GM11168 (cell line): ENCODE data around the gene DPYD.

ENCODE experiments used
- in situ Hi-C: fragments of 300-500 bp; cut with MboI; formaldehyde crosslinking; loops from one replicate; pipeline ENCODE4 v1.12.0; 2022; ENCODE audit warnings: low sequenced_read_pairs; ENCODE audit not compliant: unreplicated experiment

Gene DPYD

DNA sequence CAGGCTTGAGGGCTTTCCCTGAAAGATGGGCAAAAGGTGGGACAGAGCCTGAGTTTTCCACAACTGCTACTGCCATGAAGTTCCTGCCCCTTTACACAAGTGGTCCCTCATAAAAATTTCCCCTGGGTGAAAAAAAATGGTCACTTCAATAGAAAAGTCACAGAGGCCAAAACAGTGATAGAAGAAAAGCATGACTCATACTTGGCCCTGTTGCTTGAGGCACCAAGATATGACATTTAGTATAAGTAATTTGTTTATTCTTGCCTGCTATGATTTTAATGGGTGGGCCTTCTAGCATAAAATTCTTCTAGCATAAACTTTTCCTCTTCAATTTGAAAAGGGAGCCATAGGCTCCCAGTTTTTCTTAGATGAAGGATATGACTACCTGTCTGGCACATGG, 280.2 kb downstream of the DPYD start:
- in situ Hi-C loops, result no loop called here

DNA sequence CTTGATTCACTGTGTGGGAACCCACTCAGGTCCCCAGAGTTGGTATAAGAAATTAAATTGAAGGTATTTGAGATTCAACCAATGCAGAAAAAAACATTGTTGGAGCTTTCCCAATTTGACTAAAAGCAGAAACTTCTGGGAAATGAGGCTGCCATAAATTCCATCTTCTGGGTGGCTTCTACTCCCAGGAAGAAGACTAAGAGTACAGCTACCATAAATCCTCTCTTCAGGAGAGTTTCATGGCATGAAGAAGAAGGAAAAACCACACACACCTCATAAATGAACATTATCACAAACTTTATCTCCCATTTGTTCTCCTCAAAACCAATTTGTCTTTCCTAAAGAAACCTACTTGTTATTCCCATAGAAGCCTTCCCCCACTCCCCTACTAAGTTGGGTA, 283.9 kb downstream of the DPYD start:
- in situ Hi-C loops, result no loop called here

DNA sequence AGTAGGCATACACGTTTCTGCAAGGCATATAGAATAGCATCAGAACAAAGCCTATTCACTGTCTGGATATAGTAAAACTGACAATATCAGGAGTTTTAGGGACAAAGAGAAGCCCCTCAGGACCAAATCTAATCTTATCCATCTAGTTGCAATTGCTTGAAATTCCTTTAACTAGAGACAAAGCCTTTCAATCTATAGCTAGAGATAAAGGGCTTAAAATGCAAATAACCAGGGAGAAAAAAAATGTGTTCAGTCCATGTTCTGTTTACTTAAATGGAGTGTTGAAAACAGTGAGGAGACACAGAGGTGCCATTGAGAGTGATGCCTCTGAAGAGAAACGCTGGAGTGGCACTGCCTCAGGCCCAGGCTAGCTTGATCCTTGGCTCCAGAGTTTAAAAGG, 286.1 kb downstream of the DPYD start:
- in situ Hi-C loops, result no loop called here

DNA sequence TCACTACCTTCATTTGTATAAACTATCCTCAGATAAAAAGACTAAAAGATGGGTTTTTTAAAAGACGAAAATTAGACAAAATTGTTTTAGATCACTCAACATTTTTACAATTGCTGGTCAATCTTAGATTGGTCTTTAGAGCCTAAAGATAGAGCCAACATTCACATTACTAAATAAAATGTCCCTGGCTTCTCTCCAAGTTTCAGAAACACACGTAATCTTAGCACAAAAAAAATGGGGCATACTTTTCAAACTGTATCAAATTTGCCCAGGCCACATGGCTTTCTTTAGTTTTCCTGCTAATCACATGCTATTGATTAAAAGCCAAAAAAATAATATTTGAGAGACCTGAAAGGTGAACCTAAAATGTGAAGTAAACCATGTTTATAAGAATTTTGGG, 288.1 kb downstream of the DPYD start:
- in situ Hi-C loops, result no loop called here

DNA sequence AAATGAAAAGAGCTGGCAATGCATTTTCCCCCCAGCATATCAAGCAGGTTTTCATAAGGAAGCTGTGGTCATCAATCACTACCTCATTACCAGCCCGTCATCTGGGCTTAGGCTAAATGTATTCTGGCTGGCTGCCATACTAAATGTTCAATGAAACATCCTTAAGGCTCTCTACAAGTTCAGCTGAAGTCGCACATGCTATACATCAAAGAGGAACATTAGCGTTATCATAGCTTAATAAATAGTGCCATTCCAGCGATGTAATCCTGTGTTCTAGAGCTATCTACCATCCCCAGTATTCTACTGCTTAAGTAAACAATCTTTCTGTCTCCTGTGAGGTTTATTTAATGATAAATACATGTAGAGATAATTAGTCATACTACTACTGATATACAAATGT, 288.8 kb downstream of the DPYD start:
- in situ Hi-C loops, result no loop called here

DNA sequence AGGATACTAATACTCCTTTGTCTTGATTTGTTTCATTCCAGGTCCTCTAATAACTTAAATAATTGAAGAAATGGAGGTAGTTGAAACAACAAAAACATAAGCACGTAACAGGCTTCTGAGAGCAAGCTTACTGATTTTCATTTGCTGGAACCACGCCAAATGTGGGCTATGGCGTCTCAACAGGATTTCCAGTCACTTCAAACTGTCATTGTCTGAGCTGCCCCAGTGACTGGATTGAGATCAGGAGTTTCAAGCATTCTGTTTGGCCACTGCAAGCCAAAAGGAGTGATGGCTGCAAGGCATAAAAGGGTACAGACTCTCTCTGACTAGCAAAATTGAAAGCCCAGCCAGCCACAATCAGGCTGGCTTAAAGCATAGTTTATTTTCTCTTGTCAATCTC, 289.9 kb downstream of the DPYD start:
- in situ Hi-C loops, result no loop called here

DNA sequence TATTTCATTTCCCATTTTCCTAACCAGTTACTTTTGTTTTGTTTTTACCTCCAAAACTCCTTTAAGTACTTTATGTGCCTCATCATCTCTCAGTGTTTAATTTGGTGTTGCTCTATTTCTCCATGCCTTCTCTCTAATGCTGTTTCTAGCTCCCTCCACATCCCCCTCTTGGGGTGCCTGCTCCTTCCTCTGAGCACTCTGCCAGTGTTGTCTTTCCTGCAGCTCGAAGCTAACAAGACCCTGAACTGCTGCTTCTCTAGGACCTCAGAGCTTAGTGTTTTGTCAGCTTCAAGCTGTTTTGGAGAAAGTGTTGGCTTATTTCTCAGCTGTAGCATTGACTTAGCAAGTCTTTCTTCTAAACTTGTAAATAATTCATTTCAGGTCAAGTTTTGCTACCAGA, 290.6 kb downstream of the DPYD start:
- in situ Hi-C loops, result no loop called here

DNA sequence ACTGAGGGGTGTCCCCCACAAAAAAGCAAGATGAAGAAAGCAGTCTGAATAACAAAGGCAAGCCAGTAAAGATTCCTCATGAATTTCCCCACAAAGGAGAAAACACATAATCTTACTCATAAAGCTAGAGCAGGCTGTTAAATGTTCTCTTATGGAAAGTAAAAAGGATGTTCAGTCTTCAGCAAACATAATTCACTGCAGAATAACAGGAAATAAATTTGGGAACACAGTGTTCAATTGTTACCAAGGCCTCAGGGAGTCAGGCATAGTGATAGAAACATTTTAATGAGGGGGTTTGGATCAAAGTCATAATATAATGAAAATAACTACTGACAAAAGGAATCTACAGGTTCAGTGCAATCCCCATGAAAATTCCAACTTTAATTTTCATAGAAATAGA, 297.6 kb downstream of the DPYD start:
- in situ Hi-C loops, result no loop called here

DNA sequence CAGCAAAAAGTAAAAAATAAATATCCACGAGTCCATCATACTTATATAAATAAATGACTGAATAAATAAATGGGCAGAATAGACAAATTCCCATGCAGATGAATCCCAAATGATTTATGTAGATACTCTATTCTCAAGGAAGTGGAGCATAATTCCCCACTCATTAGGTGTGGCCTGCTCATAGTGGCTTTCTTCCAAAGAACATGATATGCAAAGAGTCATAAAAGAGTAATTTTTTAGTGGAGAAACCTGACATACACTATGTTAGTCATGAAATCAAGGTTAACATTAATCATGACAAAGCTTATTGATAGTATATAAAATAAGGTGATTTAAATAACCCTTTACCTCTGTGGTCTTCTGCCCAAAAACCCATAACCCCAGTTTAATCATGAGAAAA, 298.9 kb downstream of the DPYD start:
- in situ Hi-C loops, result no loop called here

DNA sequence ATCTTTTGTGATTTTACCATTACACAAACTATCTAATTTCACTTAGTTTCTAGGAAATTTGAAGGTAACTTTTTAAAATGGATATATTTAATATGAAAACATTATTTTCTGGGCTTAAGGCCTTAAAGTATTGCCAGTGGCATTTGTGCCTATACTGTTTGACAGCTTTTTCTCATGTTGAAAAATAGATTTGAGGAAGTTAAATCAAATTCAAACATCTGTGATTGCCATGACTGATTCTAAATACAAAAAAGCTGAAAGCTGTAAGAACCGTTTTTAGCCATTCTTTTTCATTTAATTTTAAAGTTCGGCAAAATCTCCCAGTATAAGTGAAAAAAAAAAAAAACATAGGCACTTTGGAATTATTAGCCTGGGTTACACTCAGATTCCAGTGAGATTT, 301.1 kb downstream of the DPYD start:
- in situ Hi-C loops, result no loop called here

DNA sequence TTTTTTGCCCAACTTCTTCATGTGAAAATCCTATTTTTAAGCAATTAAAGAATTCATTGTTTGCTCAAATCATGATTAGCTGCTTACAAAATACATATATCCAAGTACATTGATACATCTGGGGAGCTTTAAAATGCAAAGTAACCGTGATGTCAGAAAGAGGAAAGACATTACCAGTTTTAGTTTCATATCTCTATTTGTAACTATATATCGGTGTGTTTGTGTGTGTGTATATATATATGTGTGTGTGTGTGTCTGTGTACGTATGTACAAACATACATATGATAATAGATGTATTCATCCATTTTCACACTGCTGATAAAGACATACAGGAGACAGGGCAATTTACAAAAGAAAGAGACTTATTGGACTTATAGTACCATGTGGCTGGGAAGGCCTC, 310.1 kb downstream of the DPYD start:
- in situ Hi-C loops, result no loop called here

DNA sequence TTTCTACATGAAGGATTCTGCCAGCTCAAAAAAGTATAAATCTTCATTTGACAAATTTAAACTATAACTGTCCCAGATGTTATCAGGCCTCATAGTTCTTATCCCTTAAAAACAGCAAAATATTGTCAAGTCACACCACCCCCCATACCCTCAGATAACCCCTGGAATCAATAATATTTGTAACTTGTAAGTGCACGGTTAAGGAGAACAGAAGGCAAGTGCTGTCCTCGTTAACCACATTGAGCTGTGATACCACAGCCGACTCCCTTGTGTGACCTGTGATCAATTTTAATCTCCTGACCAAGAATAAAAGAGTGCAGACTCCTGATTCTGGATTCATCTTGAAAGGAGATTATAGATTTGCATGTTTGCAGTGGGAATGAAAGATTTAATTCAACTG, 310.7 kb downstream of the DPYD start:
- in situ Hi-C loops, result no loop called here

DNA sequence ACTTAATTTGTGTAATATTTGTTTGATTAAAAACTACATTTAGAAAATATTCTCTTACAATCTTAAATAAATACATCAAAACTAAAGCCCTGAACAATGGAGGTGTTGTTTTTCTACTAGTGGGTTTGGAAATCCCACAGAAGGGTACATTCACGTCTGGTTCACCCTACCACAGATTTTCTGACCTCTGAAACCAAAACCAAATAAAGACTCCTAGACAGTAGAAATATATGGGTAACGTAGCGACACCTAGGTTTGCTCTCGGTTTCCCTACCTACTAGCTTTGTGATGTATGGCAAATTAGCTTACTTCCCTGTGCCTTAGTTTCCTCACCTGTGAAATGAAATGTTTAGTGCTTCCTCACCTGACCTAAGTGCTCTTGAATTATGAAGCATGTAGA, 312.6 kb downstream of the DPYD start:
- in situ Hi-C loops, result no loop called here

DNA sequence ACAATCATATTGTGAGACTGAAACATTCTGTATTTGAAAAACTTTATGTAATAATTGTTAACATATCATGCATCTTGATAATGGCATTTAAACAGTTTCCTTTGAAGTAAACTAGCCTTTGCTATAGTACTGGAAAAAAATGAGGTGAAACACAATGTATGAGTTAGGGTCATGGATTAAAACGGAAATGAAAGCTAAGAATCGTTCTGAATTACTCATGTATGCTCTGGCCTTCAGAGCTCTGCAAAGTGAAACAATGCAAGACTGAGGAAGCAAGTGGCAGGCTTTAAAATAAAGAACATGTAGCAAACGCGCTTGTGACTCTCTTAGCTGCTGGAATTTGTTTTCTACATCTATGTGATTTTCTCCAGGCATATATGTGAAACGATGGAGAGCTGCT, 317.1 kb downstream of the DPYD start:
- in situ Hi-C loops, result no loop called here

DNA sequence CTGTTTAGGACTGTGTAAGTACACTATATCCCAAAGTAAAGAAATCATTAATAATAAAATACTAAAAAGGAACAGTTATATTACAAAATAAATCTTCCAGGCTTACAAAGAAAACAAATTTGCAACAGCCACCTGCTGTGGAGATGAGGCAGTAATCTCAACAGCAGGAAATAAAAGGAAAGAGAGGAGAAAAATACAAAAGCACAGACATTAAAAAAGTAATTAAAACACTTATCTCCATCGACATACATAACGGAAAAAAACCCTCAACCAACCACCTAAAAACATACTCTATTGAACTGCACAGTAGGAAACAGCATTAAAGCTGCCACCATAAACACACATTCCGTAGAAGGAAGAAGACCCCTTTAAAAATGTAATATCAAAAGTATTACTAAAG, 317.6 kb downstream of the DPYD start:
- in situ Hi-C loops, result no loop called here

DNA sequence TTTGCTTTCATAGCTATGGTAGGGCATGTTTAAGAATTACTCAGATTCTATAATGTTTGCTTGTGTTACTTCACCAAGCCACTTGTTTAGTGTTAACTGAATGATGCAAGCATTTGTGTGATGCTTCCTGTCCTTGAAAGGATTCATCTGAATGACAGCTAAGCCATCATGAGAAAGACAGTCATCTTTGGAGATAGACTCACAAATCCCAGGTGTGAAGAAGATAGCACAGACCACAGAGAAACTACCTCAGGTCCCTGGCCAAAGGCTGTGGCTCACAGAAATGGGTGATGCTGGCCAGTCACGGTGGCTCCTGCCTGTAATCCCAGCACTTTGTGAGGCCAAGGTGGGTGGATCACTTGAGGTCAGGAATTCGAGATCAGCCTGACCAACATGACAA, 321.4 kb downstream of the DPYD start:
- in situ Hi-C loops, result no loop called here

DNA sequence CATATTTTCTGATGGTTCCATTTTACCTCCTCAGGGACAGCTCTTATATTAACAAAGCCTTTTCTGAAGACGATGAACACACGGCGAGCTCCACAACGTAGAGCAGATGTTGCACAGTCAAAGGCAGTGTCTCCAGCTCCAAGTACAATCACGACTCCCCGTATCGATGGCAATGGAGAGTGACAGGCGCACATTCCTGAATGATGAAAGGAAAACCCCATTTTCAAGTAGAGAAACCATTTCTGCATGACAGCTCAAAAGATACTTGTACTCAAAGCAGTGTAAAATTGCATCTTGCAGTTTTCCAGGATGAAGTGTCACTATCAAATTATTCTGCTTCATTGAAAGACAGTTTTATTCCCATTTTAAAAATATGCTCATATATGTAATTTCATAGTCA, 327.6 kb downstream of the DPYD start:
- in situ Hi-C loops, result no loop called here

DNA sequence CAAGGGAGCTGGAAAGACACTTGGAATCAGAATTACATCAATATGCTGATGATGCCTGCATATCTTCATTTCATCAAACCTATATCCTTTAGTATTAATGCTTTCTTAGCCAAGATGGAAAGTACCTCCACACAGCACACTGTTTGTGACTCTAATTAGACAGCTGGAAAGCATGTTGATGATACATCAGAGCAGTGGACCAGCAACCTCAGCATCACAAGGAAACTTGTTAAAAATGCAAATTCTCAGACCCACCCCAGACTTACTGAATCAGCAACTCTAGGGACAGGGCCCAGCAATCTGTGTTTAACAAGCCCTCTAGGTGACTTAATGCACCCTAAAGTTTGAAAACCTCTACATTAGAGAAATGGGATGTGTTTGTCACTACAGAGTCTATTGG, 332.1 kb downstream of the DPYD start:
- in situ Hi-C loops, result no loop called here

DNA sequence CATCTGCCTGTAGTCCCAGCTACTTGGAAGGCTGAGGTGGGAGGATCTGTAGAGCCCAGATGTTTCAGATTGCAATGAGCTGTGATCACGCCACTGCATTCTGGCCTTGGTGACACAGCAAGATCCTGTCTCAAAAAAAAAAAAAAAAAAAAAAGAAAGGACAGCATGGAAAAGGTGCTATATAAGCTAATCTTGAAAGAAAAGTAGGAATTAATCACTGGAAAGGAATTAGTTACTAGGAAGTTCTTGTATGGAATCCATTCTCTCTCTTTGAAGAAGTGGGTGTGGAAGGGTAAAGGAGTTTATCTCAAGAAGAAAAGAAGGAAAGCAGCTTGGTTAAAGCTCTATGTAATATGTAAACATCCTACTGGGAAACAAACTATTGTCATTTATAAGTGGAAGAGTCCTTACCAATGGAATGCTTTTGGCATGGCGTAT, 339.2 kb downstream of the DPYD start:
- in situ Hi-C loops, result no loop called here

DNA sequence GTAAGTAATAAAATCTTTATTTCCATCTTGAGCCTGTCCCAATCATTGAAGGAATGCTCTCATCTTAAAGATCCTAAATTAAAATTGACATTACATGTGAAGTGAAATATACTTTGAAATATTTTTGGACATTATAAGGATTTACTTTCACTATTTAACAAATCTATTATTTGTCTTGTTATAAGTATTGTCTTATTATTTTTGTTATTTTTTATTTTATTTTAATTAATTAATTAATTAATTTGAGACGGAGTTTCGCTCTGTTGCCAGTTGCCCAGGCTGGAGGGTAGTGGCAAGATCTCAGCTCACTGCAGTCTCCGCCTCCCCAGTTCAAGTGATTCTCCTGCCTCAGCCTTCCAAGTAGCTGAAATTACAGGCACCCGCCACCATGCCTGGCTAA, 343.2 kb downstream of the DPYD start:
- in situ Hi-C loops, result no loop called here

DNA sequence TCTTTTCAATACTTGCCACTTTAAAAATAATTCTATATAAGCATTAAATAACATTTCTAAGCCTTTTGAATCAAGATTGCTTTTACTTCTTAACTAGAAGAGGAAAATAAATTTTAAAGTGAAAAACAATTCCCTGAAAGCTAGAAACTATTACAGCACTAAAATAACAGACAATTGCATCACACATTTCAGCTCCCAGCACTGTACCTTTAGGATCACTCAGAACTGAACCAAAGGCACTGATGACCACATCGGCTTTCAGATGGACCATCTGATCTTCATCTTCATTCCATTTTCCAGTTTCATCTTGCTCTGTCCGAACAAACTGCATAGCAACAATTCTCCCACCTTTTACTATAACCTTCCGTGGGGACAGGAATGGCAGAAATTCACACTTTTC, 347.3 kb downstream of the DPYD start:
- in situ Hi-C loops, result no loop called here

DNA sequence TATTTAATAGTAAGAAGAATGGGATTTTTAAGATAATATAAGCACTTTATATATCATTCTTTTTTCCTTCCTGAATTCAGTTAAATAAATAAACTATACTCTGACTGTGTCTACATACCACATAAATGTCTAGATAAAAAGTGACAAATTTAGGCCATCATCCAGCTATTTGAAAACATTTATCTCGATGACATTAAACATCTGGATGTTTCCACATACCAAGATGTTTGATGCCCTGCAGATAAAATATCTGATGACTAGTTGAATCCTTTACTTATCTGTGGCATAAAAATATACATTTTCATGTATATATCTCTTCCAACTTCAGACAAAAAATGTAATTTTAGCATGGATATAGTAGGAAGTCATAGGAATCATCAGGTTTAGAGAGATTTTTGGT, 348.3 kb downstream of the DPYD start:
- in situ Hi-C loops, result no loop called here

DNA sequence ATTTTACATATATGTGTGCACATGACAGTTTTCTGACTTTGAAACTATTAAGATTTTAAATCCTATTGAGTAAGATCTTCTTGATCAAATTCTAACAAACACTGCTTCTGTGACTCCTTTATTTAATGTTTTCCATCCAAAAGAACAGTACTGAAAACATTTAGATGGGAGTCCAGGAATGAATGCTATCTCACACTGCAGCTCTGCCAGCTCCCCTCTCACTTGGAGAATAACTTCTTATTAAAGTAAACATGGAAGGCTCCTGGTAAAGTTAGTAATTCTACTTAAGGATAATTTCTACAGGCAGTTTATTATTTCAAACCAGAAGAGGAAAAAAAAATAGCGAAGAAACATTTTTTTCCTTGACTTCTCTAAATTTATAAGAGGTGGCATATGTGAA, 349.1 kb downstream of the DPYD start:
- in situ Hi-C loops, result no loop called here
